ENCODE measurements around the gene FAM221A. TPM values are rescaled to one million over a fixed set of nuclear protein-coding genes. Genes with fewer than 3 reads are reported as not detected.

FAM221A gene
- total and polyA plus RNA-seq, 2 of the 8 experiments (the other 6 are each of a cell fraction or from before 2014, with no cell fraction given), result 21.5 to 39.0 TPM

DNA sequence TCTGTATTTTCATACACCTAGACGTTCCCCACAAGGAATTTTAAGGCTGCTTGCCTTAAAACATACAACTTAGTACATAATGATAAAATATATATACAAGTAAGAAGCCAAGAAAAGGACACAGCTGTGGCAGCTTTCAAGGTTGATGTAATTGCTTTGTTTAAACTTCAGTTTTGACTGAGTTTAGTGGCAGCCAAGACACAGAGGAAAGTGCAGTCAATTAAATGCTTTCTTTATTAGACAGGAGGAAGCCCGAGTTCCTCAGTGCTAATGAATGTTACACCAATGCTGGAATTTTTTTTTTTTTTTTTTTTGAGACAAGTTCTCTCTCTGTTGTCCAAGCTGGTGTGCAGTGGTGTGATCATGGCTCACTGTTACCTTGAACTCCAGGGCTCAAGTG lies 18.8 kb downstream of the FAM221A start (continued):
- TF ChIP-seq, protein P1, sequence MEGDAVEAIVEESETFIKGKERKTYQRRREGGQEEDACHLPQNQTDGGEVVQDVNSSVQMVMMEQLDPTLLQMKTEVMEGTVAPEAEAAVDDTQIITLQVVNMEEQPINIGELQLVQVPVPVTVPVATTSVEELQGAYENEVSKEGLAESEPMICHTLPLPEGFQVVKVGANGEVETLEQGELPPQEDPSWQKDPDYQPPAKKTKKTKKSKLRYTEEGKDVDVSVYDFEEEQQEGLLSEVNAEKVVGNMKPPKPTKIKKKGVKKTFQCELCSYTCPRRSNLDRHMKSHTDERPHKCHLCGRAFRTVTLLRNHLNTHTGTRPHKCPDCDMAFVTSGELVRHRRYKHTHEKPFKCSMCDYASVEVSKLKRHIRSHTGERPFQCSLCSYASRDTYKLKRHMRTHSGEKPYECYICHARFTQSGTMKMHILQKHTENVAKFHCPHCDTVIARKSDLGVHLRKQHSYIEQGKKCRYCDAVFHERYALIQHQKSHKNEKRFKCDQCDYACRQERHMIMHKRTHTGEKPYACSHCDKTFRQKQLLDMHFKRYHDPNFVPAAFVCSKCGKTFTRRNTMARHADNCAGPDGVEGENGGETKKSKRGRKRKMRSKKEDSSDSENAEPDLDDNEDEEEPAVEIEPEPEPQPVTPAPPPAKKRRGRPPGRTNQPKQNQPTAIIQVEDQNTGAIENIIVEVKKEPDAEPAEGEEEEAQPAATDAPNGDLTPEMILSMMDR (IDR thresholded peaks at IDR 0.05; ENCODE audit: control extremely low read depth in 1 of 3, insufficient read depth in 1 of 3, low read depth in 1 of 3, low read length in 3 of 3), result no peak

Measured in H1 (cell line).